ENCODE measurements around the gene NR1H3.
"Not testable (repeated sequence)": the region's sequence is repeated elsewhere in the genome, so short reads cannot be mapped to it uniquely, and the experiment has no call there.

NR1H3 gene

DNA sequence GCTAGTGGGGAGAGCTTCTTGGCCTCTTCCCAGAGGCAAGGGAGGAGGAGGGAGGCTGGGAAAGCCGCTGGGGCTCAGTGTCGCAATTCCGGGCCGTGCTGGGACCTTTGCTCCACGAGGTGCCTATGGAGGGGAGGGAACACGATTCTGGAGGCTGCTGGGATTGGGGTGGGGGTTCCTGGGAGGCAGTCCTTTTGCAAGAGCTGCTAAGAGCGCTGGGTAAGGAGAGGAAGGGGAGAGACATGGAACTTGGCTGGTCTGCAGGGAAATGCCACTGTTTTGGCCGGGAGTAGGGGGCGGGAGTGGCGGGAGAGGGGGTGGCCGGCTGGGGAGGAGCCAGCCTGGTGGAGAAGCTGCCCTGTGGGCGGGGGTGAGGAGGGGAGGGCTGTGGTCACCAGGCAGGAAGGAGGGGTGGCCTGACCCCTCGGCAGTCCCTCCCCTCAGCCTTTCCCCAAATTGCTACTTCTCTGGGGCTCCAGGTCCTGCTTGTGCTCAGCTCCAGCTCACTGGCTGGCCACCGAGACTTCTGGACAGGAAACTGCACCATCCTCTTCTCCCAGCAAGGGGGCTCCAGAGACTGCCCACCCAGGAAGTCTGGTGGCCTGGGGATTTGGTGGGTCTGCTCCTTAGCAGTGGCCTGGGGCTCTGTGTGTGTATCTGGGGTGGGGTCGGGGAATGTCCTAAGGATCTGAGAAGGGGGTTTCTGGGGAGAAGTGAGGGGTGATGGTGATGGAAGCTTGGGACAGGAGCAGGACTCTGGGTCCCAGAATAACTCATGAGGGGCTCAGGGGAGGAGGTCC is at the start of gene NR1H3:
Gene NR1H3 (plus strand): TSS at position 480 of the 800 bp plus-strand sequence. CDS start 1,221 bp downstream, outside the sequence.
- peak; percentile 30 for DNase-seq

DNA sequence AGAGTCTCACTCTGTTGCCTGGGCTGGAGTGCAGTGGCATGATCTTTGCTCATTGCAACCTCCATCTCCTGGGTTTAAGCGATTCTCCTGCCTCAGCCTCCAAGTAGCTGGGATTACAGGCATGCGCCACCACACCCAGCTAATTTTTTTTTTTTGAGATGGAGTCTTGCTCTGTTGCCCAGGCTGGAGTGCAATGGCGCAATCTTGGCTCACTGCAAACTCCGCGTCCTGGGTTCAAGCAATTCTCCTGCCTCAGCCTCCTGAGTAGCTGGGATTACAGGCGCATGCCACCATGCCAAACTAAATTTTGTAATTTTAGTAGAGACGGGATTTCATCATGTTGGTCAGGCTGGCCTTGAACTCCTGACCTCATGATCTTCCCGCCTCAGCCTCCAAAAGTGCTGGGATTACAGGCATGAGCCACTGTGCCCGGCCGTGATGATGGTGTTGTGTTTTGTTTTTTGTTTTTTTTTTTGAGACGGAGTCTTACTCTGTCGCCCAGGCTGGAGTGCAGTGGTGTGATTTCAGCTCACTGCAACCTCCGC is 49.7 kb upstream of the NR1H3 start:
- not testable (repeated sequence) for DNase-seq

DNA sequence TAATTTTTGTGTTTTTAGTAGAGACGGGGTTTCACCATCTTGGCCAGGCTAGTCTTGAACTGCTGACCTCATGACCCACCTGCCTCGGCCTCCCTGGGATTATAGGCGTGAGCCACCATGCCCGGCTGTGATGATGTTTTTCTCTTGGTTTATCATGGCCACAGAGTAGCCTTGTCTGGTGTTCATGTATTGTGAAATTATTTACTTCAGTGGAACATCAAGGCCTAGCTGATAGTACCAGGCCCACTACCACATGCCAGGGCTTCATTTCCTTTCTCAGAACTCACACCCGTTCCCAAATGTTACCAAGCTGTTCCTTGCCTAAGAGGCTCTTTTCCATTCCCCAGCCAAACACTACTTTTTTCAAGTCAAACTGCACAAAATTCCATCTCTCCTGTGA is 49.2 kb upstream of the NR1H3 start:
- no peak for DNase-seq

DNA sequence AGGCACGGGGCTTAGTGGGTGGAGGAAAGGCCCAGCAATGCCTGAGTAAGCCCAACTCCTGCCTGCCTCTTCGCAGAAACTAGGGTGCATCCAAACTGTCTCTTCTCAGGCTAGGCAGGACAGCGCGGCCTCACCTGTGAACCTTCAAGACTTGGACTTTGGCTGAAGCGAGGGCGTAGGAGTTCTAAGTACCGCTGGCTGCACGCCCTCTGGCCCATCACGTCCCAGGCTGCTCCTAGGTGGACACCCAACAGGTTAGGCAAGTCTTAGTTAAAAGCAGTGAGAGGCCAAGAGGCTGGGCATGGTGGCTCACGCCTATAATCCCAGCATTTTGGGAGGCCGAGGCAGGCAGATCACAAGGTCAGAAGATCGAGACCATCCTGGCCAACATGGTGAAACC is 44.9 kb upstream of the NR1H3 start:
- no peak for DNase-seq

DNA sequence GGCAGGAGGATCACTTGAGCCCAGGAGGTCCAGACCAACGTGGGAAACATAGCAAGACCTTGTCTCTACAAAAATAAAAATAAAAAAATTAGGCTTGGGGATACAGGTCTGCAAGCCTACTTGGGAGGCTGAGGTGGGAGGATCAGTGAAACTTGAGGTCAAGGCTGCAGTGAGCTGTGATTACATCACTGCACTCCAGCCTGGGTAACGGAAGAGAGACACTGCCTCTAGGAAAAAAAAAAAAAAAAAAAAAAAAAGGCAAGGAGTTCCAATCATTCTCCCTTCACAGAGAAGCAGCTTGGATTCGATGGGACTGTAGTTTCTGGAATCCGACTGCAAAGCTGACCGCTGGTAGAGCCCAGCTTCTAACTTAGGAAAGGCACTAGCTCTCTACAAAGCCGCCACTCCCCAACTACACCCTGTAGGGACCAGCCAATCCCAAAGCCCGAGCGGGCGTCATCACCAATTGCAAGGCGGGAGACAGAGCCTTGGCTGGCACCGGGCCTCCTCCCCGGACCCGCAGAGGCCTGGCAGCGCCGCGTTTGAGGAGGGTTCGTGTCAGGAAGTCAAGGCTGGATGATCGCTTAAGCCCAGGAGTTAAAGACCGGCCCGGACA is 43.7 kb upstream of the NR1H3 start:
- DNase-seq = peak; percentile 83

DNA sequence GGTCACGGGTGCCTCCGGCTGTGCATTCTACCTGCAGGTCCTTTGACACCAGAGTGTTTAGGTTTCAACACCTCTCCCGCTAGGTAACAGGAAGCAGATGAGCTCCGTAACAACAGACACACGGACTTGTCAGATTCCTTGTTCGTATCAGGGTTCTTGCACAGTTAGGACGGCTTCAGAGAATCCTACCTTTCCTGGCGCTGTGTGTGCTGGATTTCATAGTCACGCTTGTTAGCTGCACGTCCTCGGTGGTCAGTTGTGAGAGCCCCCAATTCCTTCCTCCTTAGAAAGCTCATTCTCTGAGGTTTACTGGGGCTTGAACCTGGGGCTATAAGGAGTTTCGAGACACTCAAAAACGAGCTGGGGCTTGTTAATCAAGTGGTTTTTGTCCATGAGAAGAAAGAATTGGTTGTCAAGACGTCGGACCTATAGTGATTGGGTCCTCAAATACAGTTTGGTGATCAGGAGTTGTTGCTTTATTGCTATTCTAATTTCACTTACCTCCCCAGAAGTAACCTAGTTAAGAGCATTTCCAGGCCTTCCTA is 42.4 kb upstream of the NR1H3 start:
- DNase-seq = no peak

DNA sequence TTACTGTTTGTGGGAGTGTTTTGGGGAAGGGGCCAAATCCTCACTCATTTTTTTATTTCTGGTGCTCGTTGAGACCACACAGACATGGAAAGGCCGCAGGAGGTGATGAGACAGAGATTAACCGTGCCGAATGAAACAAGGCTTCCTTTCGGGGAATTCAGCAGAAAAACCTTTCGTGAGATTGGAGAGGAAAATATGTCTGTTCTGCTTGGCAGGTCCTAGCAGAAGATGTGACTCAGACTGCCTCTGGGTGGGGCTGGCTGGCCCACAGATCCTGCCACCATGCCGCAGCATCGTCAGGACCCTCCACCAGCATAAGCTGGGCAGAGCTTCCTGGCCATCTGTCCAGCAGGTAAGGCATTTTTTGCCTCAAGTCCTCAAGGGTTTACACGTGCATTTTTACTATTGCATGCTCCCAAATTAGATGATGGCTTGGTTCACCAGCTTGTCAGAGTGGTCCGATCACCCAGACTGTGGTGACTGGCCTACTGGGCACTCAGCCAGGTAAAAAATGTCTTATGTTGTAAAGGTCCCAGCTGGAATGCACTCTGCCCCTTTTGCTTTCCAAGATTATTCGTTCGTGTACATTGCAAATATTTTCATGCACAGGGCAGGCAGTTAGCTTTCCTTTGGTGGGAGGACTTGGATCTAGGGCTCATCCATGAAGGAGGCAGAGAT is 41.5 kb upstream of the NR1H3 start:
- DNase-seq = peak; percentile 41

DNA sequence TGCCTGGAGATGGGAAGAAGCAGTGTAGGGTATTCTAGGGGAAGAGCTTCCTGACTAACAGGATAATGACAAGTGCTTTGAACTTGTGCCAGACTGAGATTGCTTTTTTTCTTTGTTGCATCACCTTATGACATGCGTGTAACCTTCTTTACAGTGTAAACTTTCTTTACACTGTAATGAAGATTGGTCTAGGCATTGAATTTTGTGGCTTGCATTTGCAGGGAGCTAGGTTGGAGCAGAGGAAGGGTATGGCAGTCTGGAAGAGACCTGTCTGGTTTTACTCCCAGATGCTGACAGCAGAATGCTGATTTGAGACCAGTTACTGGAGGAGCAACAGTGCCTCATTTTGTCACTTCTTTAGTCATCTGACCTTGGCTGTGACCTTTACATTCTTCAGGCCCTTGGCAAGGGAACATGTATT is 37.4 kb upstream of the NR1H3 start:
- no peak for DNase-seq

DNA sequence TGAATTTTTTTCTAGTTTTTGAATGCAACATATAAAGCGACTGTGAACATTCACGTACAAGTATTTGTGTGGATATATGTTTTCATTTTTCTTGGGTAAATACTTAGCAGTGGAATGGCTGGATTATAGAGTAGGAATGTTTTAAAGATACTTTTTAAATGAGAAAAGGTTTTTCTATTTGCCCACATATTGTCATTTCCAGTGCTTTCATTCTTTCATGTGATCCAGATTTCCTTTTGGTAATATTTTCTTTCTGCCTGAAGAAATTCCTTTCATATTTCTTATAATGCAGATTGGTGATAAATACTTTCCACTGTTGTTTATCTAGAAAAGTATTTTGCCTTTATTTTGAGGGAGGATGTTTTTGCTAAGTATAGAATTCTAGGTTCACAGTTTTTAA is 35.1 kb upstream of the NR1H3 start:
- no peak for DNase-seq

DNA sequence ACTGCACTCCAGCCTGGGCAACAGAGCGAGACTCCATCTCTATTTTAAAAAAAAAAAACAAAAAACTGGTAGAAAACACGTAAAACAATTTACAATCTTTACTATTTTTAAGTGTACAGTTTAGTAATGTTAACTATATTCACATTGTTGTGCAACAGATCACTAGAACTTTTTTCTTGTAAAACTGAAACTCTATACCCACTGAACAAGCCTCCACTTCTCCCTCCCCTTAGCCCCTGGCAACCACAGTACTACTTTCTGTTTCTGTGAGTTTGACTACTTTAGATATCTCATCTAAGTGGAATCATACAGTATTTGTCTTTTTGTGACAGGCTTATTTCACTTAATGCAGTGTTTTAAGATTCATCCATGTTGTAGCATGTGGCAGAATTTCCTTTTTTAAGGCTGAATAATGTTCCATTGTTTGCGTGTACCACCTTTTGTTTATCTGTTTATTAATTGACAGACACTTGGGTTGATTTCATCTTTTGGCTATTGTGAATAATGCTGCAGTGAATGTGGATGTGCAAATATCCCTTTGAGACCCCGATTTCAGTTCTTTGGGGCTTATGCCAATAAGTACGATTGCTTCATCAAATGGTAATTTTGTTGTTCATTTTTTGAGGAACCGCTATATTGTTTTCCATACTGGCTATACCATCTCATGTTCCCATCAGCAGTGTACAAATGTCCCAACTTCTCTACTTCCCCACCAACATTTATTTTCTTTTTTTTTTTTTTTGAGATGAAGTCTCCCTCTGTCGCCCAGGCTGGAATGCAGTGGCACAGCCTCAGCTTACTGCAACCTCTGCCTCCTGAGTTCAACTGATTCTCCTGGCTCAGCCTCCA is 32.0 kb upstream of the NR1H3 start:
- DNase-seq = no peak

DNA sequence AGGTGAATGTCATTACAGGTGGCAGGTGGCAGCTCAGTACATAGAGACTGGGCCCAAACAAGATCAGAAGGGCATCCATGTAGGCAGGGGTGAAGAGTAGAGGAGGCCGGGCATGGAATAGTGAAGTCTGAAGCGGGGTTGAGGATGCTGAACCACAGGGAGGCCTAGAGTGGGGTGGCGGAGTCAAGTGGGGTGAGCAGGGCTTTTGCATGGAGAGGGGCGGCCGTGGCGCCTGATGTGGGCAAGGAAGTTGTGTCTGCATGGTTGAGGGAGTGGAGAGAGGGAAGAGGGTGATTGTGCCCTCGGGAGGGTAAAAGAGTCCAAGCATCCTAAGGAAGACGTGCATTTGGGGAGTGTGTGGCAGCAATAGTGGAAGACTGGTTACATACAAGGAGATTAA is 28.6 kb upstream of the NR1H3 start:
- DNase-seq = no peak

DNA sequence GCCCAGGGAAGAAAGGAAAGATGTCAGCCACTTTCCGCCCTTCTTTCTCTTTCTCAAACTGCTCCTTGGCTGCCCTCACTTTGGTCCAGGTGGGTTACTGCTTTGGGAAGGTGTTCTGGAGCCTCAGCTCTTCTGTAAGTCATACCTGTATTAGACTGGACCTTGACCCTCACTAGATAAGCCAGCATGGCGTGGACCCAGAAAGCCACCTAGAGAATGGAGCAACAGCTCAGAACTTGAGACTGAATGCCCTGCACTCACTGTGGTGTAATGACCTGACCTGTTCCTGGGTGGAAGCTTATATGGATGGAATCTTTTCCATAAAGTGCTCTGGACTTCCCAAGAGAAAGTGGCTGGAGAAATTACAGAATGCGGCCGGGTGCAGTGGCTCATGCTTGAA is 24.7 kb upstream of the NR1H3 start:
- DNase-seq = no peak

DNA sequence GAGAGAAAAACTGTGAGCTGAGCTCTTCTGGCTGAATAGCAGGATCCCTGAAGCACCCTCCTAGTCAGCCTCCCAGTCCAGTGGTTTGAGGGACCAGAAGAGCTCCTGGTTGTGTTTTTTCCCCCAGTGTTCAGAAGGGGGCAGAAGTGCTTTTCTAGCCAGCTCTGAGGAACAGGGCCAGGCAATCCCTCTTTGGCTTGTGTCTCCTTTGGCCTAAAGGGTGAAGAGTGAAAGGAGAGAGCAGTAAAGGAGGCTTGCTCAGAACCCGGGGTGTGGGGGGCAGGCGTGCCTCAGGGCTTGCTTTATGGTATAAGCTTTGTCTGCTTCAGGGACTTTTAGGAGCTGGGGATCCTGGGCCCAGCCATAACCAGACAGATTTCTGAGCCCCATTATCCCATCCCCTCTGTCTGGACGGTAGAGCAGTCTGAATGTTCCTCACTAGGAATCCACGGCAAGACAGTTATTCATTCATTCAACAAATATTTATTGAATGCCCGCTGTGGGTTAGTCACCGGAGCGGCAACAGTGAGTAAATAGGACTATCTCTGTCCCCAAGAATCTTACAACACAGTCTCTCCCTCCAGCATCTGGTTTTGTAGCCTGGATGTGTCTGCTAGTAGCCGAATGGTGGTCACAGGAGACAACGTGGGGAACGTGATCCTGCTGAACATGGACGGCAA is 23.7 kb upstream of the NR1H3 start:
- DNase-seq = peak; percentile 39

DNA sequence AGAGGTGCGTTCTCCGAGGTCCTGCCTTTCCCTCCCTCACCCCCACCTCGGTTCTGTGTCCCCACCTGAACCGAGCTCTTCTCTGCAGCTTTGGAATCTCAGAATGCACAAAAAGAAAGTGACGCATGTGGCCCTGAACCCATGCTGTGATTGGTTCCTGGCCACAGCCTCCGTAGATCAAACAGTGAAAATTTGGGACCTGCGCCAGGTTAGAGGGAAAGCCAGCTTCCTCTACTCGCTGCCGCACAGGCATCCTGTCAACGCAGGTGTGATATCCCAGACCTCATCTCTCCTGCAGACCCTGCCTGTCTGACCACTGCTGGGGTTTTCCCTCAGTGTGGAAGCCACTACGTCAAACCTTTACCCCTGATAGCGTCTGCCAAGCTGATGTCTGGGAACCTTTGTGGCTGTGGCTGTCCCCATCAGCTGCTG is 23.1 kb upstream of the NR1H3 start:
- DNase-seq = peak; percentile 76

DNA sequence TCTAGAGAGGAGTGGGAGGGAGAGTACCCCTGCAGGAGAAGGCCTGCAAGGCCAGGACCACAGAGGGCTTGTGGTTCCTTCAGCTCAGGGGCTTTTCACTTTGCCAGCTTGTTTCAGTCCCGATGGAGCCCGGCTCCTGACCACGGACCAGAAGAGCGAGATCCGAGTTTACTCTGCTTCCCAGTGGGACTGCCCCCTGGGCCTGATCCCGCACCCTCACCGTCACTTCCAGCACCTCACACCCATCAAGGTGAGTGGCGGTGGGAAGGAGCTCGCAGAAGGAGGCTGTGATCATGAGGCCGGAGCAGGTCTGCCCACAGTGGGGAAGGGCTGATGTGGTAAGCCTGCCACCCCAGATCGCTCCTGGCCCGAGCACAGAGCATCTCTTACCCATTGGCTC is 22.6 kb upstream of the NR1H3 start:
- DNase-seq = no peak

DNA sequence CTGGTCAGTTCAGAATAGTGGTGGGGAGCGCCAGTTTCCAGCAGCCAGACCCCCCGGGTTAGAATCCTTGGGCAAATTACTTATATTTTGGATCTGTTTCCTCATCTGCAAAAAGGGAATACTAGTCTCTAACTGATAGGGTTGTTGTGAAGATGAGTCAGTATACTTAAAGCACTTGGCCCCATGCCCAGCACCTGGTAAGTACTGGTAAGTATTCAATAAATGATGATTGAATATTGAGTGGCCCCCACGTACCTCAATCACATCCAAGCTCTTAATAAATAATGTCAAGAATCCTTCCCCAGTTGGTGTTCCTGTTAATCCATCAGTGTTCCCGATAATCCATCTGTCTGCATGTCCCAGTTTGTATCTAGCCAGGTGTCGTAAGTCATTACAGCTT is 21.3 kb upstream of the NR1H3 start:
- DNase-seq = no peak

DNA sequence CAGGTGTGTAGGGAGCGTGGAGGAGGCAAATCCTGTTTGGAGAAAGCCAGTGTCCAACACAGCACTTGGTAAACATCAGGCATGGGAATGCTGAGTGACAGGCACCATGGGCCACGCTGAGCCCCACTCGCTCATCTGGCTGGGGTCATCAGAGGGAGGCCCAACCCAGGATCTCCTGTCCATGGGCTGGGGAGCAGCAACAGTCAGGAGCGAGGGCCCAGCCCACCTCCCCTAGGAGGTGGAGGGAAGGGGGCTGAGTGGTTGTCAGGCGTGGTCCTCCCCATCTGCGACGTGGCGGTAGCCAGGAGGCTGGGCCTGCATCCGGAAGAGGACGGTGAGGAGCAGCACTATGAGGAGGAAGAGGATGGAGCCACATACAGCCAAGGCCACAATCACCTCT is 17.9 kb upstream of the NR1H3 start:
- DNase-seq = no peak

DNA sequence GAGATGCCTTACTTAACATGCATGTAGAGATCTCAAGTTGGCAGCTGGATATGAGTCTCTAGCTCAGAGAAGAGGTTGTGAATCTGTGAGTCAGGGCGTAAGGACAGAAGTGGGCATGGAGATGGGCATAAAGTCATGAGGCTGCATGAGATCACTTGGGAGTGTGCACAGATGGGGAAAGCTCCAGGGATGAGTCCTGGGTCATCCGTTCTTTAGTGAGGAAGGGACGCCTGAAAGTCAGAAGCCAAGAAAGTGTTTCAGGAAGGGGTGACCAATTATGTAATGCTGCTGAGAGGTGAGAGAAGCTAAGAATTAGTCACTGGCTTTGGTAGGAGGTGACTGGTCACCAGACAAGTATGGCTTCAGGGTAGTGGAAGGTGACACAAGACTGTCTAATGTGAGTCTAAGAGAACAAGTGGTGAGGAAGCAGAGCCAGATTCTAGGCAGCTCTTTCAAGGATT is 15.9 kb upstream of the NR1H3 start:
- DNase-seq = no peak

DNA sequence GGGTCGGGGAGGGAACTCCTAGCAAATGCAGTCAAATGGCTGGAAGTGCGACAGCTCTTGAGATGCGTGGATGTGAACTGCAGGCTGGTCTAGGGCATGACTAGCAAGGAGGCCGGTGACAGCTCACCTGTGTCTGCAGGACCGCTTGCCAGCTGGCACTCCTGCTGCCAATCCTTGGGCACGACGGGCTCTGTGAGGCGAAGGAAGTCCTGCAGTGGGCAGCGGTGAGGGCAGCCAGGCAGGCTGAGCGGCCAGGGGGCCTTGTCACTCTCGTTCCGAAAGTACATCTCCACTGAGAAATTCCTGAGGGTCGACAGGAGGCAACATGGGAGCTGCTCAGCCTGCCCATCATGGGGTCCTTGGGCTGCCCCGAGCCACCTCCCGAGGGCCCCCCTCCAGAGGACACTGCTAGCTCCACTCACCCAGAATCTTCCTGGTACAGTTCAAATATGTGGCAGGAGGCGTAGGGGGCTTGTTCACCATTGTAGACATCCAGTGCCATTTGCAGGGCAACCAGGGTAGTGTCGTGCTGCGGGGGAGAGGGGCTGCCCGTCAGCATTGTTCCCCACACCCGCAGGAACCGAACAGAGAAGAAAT is 15.1 kb upstream of the NR1H3 start:
- DNase-seq = no peak

DNA sequence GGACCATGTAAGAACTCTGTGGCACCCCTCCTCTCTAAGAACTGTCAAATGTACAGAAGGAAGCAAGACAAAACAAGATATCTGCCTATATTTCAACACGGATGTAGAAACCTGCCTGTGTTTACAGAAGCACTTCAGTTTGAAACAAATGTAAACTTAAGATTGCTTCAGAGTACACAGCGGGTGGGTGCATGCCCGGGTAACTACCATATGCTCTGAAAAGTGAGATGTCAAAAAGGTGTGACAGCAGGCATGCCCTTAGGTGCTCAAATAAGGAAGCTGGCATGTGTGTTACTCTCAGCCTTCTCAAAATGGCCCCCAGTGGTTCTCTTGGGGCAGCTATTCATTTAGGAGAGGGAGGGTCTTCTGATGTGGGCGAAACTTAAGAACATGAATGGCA is 14.3 kb upstream of the NR1H3 start:
- no peak for DNase-seq
